22Rv1 (cell line): ENCODE measurements around the gene FLOT1.

Experiments
- H3K27ac ChIP-seq: fragments of 450-650 bp; 2 replicates; pipeline ENCODE4 v1.5.1; 2017
- CTCF ChIP-seq: fragments of 450-650 bp; IDR thresholded peaks from 2 replicates; pipeline ENCODE4 v1.5.1; 2017; ENCODE audit warnings: mild to moderate bottlenecking
- ZFX ChIP-seq: fragments of 450-650 bp; IDR thresholded peaks from 2 replicates; pipeline ENCODE4 v1.6.1; 2017; ENCODE audit warnings: antibody characterized with exemption, borderline replicate concordance

The FLOT1 gene

DNA sequence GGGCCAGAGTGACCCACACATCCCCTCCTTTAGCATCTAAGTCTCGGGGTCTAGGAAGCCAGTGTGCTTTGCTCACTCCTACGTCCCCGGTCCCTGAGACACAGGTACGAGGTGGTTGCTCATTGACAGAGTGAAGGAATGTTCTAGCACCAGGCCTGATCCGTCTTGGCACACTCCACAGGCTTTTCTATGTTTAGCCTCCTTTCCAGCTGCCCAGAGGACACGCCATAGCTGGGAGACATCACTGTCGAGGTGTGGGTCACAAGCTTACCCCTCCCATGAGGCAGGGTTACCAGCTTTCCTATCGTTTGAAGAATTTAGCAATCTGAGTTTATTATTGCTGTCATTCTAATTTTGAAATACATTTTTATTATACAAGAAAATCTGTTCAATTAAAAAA, 32.2 kb upstream of the FLOT1 start:
- H3K27ac ChIP-seq: no peak overlapping the region
- no peak for TF ChIP-seq ZFX
- no peak for TF ChIP-seq CTCF

DNA sequence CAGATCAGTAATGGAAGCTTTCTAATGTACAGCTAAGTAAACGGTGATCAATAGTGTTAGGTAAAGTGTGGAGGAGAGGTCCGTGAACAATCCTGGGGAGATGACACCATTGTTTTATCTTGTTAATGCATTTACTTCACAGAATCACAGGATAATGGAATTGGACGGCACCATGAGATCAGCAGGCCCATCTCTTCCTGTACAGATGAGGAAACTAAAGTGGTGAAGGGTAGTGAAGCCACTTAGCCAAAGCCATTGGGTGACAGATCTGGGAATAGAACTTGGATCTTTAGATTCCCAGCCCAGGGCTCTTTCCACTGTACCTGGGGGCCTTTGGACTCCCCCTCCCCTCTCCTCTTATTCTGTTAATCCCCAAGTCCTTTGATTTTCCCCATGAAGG, 28.1 kb upstream of the FLOT1 start:
- H3K27ac ChIP-seq: no peak overlapping the region
- TF ChIP-seq ZFX: no peak
- TF ChIP-seq CTCF: no peak

DNA sequence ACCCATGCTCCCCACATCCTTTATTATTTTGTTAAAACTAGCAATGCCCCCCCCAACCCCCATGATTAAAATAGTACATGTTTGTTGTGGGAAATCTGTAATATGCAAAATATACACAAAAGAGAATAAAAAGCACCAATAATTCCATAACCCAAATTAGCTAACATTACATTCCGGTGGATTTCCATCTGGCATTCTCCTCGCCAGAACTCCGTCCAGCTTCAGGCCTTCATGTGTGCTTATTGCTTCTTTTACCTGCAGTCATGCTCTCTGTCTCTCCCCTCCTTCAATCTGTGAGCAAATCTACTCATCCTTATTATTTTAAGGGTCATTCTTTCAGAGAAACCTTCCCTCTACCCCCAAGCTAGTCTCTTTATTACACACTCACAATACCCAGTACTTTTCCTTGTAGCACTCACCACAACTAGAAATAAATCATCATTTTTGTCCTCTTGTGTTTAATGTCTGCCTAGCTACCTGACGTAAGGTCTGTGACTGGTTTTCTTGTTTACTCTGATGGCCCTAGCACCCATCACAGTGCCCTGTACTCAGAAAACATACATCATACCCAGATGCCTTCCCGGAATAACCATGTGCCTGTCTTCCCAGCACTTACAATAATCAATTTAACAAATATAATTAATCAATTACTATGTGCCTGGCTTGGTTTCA, 27.5 kb upstream of the FLOT1 start:
- H3K27ac ChIP-seq: no peak overlapping the region

DNA sequence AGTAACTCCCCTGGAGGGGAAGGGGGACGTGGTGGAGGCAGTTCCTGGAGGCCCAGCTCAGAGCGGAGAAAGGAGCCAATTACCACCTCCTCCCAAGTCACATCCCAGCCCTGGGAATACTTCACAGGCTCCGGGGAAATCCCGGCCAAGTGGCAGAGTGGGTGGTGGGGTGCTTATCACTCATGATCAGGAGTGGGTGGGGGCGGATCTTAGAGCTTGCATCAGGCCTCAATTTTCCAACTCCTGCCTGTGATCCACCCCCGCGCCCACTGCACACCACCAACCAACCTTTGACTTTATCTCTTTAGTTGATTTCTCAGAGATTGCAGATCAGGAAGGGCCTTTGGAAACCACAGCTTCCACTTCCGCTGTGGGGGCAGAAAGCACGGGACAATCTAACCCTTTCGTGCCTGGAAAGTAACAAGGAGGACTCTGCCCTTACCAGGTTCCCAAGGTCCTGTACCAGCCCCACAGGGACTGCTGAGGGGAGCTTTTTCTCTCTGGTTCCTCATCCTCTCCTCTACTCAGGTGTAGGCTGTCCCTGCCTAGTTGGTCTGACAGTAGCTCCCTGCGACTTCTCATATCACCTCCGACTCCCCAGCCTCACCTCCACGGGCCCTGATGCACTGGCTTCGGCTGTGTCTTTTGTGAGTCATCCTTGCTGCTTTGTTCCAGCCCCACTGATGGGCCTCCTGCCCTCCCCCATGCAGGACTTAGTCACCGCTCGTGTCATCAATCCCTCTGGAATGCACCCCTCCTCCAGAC, 26.8 kb upstream of the FLOT1 start:
- no peak overlapping the region for H3K27ac ChIP-seq
- TF ChIP-seq CTCF (no peak), ZFX (no peak)

More for the DNA sequence above, 27.5 kb upstream of the FLOT1 start:
- no peak for TF ChIP-seq CTCF

GRCh38 chr6:30768634-30769087, 26.2 kb upstream of the FLOT1 start:
- TF ChIP-seq CTCF (no peak), ZFX (no peak)
- no peak overlapping the region for H3K27ac ChIP-seq

- no peak overlapping the region for H3K27ac ChIP-seq
- TF ChIP-seq ZFX: no peak
Observed at GRCh38 chr6:30767944-30768301, 25.4 kb upstream of the FLOT1 start.

- TF ChIP-seq ZFX (no peak), CTCF (no peak)
Observed at GRCh38 chr6:30767158-30767943, 24.9 kb upstream of the FLOT1 start.

More at GRCh38 chr6:30767158-30767943, 24.9 kb upstream of the FLOT1 start:
- H3K27ac ChIP-seq: no peak overlapping the region
